Ishikawa (cell line): Measurements from ENCODE around the gene RSL1D1.

Experiments
- FOXM1 ChIP-seq: IDR thresholded peaks from 2 replicates; pipeline ENCODE4 v1.6.1; 2012; ENCODE audit warnings: low read depth, borderline replicate concordance
- MAX ChIP-seq: IDR thresholded peaks from 2 replicates; pipeline ENCODE4 v1.6.1; 2012
- TAF1 ChIP-seq: IDR thresholded peaks from 2 replicates; pipeline ENCODE4 v1.6.1; 2012; ENCODE audit warnings: low read depth, mild to moderate bottlenecking

GRCh38 chr16:11800382-11800718 lies 51.0 kb downstream of the RSL1D1 start:
- TF ChIP-seq FOXM1: no peak
- no peak for TF ChIP-seq TAF1
- no peak for TF ChIP-seq MAX
